Mammary epithelial cell (primary cell): ENCODE data around the gene TMEM86A.

ENCODE experiments used
- CTCF ChIP-seq, 2 donors: IDR thresholded peaks in 1 of 2; conservative IDR thresholded peaks in 1 of 2; 2 replicates each; pipeline ENCODE4 v1.5.1; 2011 to 2012; ENCODE audit warnings: inconsistent platforms in 2 of 2, low read length in 2 of 2, mild to moderate bottlenecking in 2 of 2, control low read depth in 1 of 2, low read depth in 1 of 2; ENCODE audit not compliant: insufficient read depth in 1 of 2; ENCODE audit errors: extremely low read depth in 1 of 2
- EZH2 ChIP-seq: IDR thresholded peaks from 2 replicates; pipeline ENCODE4 v1.6.1; 2012; ENCODE audit warnings: low read length, inconsistent platforms, borderline replicate concordance

DNA sequence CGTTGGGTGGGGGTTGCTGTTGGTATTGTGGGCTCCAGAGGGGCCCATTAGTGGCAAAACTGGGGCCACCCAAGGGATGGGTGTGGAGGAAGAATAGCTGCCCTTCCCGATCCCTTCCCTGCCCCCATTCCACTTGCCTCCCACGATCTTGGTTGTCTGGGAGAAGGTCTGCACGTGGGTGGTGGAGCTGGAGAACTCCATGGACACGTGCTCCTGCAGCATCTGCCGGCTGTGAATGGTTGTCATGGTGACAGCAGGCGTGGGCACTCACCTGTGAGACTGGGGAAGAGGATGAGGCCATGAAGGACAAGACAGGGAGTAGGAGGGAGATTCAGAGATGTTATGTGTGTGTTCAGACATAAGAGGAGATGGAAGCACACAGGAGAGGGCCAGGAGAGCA lies 25.4 kb downstream of the TMEM86A start:
- TF ChIP-seq CTCF (conservative IDR thresholded peaks at IDR 0.05 in 1 of 2, IDR thresholded peaks at IDR 0.05 in 1 of 2; ENCODE audit: extremely low read depth in 1 of 2, insufficient read depth in 1 of 2, low read depth in 1 of 2, low read length in 2 of 2): no peak
- TF ChIP-seq EZH2: no peak
